Mucosa of gallbladder (tissue), 1 donor: ENCODE results near the gene KLHL34. TPM values are rescaled to one million over a fixed set of nuclear protein-coding genes. Genes with fewer than 3 reads are reported as not detected.

Experiments used
- DNase-seq: peaks from one replicate; pipeline ENCODE4 v3.0.0-alpha.2; 2020; ENCODE audit warnings: low spot score
- total RNA-seq: library from RNA; stranded (reverse); gene quantifications from one replicate; pipeline ENCODE4 v1.2.1, GENCODE V29; 2021
- donor health status: DM: no; HTN: no; CAD: no.

Gene KLHL34
- total RNA-seq, 1 donor from 2014 or later: 0.29 TPM

GRCh38 chrX:21656587-21657317 lies 1.4 kb downstream of the KLHL34 start:
- no peak for DNase-seq

DNA sequence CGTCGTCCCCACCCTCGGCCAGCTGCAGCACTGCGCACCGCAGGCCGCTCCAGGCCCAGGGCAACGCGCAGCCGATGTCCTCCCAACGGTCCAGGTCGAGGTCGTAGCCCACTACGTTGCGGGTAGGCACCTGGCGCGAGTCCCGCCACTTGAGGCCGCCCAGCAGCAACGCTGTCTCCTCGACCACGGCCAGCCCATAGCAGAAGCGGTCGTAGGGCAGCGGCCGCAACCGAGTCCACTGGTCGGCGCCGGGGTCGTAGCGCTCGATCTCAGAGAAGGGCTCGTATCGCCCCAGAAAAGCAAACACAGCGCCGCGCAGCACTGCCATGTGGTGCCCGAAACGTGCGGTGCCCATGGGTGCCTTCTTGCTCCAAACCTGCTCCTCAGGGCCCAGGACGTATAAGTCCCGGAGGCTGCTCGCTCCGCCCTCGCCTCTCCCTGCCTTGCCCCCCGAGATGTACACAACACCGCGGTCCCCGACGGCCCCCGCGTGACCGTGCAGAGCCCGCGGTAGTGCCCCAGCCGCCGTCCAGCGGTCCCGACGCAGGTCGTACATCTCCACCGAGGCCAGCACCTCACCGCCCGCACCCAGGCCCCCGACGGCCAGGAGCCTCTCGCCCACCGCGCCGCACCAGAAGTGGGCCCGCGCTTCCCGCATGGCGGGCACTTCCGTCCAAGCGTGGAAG lies 2.1 kb downstream of the KLHL34 start:
- no peak for DNase-seq

GRCh38 chrX:21645886-21646285 lies 12.2 kb downstream of the KLHL34 start:
- DNase-seq: no peak

DNA sequence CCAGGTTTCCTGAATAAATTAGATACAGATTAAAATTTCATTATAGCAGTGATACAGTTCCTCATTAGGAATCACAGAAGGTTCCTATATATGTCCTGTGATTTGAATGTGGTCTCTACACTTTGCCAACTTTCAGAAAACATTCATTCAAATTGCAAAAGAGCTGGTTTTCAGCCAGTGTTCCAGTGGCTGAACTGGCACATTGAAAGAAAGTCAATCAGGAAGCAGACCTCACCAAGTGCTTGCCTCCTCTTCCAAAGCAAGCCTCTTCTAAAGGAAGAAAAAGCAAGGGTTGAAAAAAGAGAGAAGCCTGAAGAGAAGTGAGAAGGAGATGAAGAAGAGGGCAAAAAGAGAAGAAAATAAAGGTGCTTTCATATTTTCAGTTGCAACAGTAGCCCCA lies 12.7 kb downstream of the KLHL34 start:
- no peak for DNase-seq

- DNase-seq: no peak
These were observed 18.4 kb downstream of the KLHL34 start for GRCh38 chrX:21639775-21640174.

GRCh38 chrX:21638311-21638710 lies 19.8 kb downstream of the KLHL34 start:
- DNase-seq: no peak

GRCh38 chrX:21632027-21632426 lies 26.1 kb downstream of the KLHL34 start:
- no peak for DNase-seq

DNA sequence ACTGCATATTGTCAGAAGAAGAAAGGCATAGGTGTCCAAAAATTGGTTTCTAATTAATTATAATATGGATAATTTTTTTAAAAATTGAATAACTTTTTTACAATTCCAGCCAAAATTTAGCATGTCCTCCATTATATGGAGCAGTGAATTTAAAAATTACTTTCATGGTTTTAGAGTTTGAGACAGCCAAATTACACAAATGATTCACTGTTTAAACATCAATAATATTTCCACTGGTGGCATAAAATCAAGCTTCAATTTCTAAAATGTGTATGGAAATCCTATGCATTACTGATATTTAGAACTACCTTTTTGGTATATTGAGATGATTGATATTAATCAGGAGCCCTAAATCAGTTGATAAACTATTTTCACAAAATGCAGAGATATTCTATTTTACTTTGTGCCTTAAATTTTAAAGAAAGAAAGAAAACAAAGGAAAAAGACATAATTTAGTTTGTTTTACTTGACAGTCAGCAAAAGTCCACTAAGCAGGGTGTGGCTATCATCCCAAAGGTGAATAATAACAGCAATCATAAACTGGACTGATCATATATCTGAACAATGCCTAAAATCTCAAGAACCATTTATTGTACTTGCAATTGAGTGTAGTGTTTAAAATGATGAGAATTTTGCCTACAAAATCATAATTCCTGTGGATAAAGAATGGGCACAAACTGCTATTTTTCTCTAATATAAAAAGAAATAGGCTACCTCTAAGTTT lies 34.2 kb downstream of the KLHL34 start:
- DNase-seq: no peak

DNA sequence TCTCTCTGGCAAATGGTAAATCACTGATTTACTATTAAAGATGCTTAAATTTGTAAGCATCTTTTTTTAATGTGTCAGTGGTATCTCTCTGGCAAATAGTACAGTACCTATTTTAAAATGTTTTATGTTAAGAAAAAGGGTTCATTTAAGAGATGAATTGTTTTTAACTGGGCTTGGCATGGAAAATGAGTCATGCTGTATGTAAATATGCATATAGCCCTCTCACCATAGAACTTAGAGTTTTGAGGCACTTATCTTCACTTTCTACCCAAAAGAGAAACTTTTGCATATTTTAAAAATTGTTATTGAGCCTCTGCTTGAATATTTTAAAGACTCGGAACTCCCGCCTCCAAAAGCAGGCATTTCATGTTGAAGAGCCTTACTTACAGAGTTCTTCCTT lies 37.9 kb downstream of the KLHL34 start:
- DNase-seq: no peak

GRCh38 chrX:21616386-21616785 lies 41.7 kb downstream of the KLHL34 start:
- DNase-seq: no peak

DNA sequence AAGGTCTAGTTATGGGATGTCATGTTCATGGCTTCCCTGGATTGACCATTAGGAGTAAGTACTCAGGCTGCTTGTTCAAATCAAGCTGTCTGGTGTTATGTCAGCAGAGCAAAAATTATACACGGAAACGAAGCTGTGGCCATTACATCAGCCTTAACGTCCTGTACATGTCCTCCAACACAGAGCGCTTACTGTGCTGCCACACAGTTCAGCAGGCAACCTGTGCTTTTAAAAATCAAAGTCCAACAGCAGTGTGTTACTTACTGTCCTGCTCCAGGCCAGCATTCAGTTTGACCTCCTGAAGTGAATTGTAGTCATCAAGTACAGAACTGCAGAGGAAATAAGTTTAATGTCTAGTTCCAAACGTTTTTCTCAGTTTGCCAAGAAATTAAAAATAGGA lies 46.0 kb downstream of the KLHL34 start:
- DNase-seq: no peak

DNA sequence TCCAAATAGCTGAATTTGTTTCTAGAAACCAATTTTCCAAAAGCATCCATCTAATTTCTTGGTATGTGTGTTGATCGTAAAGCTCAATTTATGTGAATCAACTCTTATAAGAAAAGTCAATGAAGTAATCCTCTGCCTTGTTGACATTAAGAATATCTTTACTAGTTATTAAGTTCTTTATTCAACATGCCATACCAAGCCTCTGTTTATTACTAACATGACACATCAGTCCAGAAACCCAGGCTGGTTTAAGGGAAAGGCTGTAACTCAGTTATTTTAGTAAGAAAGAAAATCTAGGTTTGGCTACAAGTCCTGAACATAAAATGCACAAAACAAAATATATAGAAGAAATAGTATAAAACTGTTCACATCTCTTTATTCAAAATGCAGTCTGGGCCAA lies 48.0 kb downstream of the KLHL34 start:
- no peak for DNase-seq

DNA sequence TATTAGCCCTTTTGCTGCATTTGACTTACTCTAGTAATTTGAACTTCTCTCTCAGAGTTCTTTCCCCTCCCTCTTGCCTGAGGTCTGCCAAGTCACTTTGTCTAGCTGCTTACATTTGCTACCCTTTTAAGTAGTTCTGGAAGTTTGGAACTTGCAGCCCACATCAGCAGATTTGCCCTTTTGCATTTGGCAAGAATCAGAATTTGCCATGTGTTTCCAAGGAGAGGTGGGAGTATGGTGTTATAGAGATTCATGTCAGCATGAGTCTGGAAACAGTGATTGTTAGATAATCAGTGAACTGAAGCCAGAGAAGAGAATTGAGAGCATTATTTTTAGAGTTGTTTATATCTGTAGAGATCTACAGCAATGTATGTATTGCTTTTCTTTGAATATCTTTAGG lies 52.1 kb downstream of the KLHL34 start:
- DNase-seq: no peak

Other genes starting within 250 kb of the KLHL34 start
- 1.5 TPM for gene SMPX, start 99.8 kb upstream of the KLHL34 start, total RNA-seq
- gene MBTPS2, start 181.3 kb upstream of the KLHL34 start, total RNA-seq: 11.9 TPM
- 1.9 TPM for gene YY2, start 197.7 kb upstream of the KLHL34 start, total RNA-seq